Measurements from ENCODE around the gene RAET1G.

GRCh38 chr6:149890629-149891045 is 32.3 kb downstream of the RAET1G start:
- no peak for TF ChIP-seq CTCF (IDR thresholded peaks at IDR 0.05 in 4 of 5, conservative IDR thresholded peaks at IDR 0.05 in 1 of 5)
- no peak for TF ChIP-seq POLR2A (IDR thresholded peaks at IDR 0.05)

Measured in gastrocnemius medialis (tissue), 4 donors.